Caco-2 (cell line): ENCODE results near the gene PHF21A. TPM values are rescaled to one million over a fixed set of nuclear protein-coding genes. Genes with fewer than 3 reads are reported as not detected.

ENCODE experiments used
- BruUV-seq: library from RNA; stranded (reverse); fragments of 400-500 nt; replicated peaks from 2 replicates; lab custom pipeline; 2021; lab: Mats Ljungman, UMichigan
- CTCF ChIA-PET: fragments of 300-600 bp; sonication (Branson Sonifier 250); formaldehyde crosslinking; loops from one replicate; lab custom pipeline; 2022; ENCODE audit warnings: antibody characterized with exemption; lab: Charles Lee
- POLR2A ChIA-PET: fragments of 300-600 bp; sonication (Branson Sonifier 250); formaldehyde crosslinking; loops from one replicate; lab custom pipeline; 2022; ENCODE audit warnings: antibody characterized with exemption; lab: Charles Lee
- DNase-seq, 2 experiments: peaks; one replicate each; pipeline versions ENCODE4 v3.0.0 to v3.0.0-alpha.2; 2020 to 2022
- H3K27me3 ChIP-seq: replicated peaks from 2 replicates; pipeline ENCODE4 v1.6.0; 2011; ENCODE audit warnings: low read length; ENCODE audit not compliant: control insufficient read depth, insufficient read depth
- H3K36me3 ChIP-seq: 2 replicates; pipeline ENCODE4 v1.5.1; 2011; ENCODE audit warnings: low read length; ENCODE audit not compliant: control insufficient read depth, insufficient read depth
- H3K4me1 ChIP-seq: fragments of 250-450 bp; sonication (Bioruptor Pico); 2 replicates; pipeline ENCODE4 v1.5.1; 2020; ENCODE audit warnings: mild to moderate bottlenecking
- H3K4me3 ChIP-seq: 2 replicates; pipeline ENCODE4 v1.5.1; 2011; ENCODE audit warnings: low read depth, mild to moderate bottlenecking, control low read depth, low read length
- H3K9me3 ChIP-seq: fragments of 250-450 bp; sonication (Bioruptor Pico); 2 replicates; pipeline ENCODE4 v1.5.1; 2020; ENCODE audit warnings: mild to moderate bottlenecking, moderate library complexity
- H3K27ac Mint-ChIP-seq: one replicate; pipeline ENCODE4 v1.8.0; 2022; ENCODE audit warnings: mixed read lengths; ENCODE audit not compliant: unreplicated experiment
- H3K27me3 Mint-ChIP-seq: one replicate; pipeline ENCODE4 v1.8.0; 2022; ENCODE audit warnings: mixed read lengths; ENCODE audit not compliant: insufficient read depth, unreplicated experiment
- H3K36me3 Mint-ChIP-seq: one replicate; pipeline ENCODE4 v1.8.0; 2022; ENCODE audit warnings: mild to moderate bottlenecking, mixed read lengths; ENCODE audit not compliant: insufficient read depth, unreplicated experiment
- H3K4me1 Mint-ChIP-seq: one replicate; pipeline ENCODE4 v1.8.0; 2022; ENCODE audit warnings: low read depth, mixed read lengths; ENCODE audit not compliant: unreplicated experiment
- H3K4me3 Mint-ChIP-seq: one replicate; pipeline ENCODE4 v1.8.0; 2022; ENCODE audit warnings: mild to moderate bottlenecking, moderate library complexity, mixed read lengths; ENCODE audit not compliant: unreplicated experiment
- H3K9me3 Mint-ChIP-seq: one replicate; pipeline ENCODE4 v1.8.0; 2022; ENCODE audit warnings: mixed read lengths; ENCODE audit not compliant: unreplicated experiment
- intact Hi-C: fragments of 100-400 bp; cut with micrococcal nuclease; formaldehyde crosslinking; loops from one replicate; pipeline ENCODE4 v1.10.0; 2022; ENCODE audit not compliant: unreplicated experiment
- total RNA-seq: library from RNA; stranded (reverse); gene quantifications from 2 replicates; pipeline ENCODE4 v1.2.3, GENCODE V29; 2022
- TF ChIP-seq, protein P1 (sequence below), 2 experiments: fragments of 200-600 bp in 1 of 2; IDR thresholded peaks; 1 replicate in 1 of 2; 2 replicates in 1 of 2; pipeline versions ENCODE4 v1.5.1 to v1.8.0; 2011 to 2022; ENCODE audit warnings: antibody characterized with exemption in 1 of 2, control low read depth in 1 of 2, inconsistent platforms in 1 of 2, low read depth in 1 of 2, low read length in 1 of 2, mild to moderate bottlenecking in 1 of 2, moderate library complexity in 1 of 2; ENCODE audit not compliant: insufficient read depth in 1 of 2, severe bottlenecking in 1 of 2, unreplicated experiment in 1 of 2

PHF21A gene
- total RNA-seq, 1 experiment from 2014 or later = 20.0 TPM

DNA sequence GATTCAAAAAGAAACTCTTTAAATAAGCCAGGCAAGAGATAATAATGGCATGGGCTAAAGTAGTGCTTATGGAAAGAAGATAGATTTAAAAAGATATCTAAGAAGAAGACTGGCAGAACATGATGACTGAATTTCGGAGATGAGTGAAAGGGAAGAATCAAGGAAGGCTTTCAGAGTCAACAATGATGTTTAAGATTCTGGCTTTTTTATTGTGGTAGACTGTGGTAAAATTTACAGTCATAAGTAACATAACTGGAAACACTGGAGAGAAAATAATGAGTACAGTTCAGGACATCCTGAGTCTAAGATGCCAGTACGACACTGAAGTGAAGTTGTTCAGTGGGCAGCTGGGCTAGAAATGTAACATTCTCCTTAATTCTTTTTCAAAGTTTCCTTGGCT lies 85.2 kb downstream of the PHF21A start:
- intact Hi-C loops = no loop called here
- peaks cover 4% of the 10 kb centered on the region for H3K36me3 Mint-ChIP-seq
- DNase-seq = no peak
- Histone ChIP-seq H3K4me3 (no peak overlapping the region), H3K9me3 (no peaks in the 10 kb centered on the region), H3K36me3 (no peaks in the 10 kb centered on the region), H3K4me1 (no peaks in the 10 kb centered on the region), H3K27me3 (no peaks in the 10 kb centered on the region)
- no peaks in the 10 kb centered on the region for H3K9me3 Mint-ChIP-seq
- no peaks in the 10 kb centered on the region for H3K4me1 Mint-ChIP-seq
- H3K27ac Mint-ChIP-seq = no peak overlapping the region
- no peak overlapping the region for H3K4me3 Mint-ChIP-seq
- CTCF ChIA-PET = no interaction called here
- POLR2A ChIA-PET = no interaction called here
- TF ChIP-seq, protein P1, sequence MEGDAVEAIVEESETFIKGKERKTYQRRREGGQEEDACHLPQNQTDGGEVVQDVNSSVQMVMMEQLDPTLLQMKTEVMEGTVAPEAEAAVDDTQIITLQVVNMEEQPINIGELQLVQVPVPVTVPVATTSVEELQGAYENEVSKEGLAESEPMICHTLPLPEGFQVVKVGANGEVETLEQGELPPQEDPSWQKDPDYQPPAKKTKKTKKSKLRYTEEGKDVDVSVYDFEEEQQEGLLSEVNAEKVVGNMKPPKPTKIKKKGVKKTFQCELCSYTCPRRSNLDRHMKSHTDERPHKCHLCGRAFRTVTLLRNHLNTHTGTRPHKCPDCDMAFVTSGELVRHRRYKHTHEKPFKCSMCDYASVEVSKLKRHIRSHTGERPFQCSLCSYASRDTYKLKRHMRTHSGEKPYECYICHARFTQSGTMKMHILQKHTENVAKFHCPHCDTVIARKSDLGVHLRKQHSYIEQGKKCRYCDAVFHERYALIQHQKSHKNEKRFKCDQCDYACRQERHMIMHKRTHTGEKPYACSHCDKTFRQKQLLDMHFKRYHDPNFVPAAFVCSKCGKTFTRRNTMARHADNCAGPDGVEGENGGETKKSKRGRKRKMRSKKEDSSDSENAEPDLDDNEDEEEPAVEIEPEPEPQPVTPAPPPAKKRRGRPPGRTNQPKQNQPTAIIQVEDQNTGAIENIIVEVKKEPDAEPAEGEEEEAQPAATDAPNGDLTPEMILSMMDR (IDR thresholded peaks at IDR 0.05; ENCODE audit: insufficient read depth in 1 of 2, low read depth in 1 of 2, low read length in 1 of 2, severe bottlenecking in 1 of 2, unreplicated experiment in 1 of 2) = no peak
- BruUV-seq = no TSS peak
- H3K27me3 Mint-ChIP-seq = no peaks in the 10 kb centered on the region

DNA sequence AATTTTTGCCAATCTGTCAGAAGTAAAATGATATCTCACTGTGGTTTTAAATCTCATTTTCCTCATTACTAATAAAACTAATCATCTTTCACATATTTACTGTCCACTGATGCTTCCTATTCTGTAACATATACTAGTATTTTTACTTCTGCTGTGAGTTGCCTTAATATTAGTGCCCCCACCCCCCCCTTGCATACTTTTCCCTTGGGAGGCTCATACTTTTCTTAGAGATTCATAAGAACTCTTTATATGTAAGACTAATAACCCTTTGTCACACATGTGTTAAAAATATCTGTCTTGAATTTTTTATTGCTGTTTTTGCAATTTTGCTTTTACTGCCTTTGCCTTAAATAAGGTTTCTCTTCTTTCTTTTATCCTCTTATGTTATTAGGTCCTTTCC lies 87.2 kb downstream of the PHF21A start:
- DNase-seq = no peak
- no peak overlapping the region for H3K4me3 Mint-ChIP-seq
- no peaks in the 10 kb centered on the region for H3K27me3 Mint-ChIP-seq
- no TSS peak for BruUV-seq
- TF ChIP-seq, protein P1 (IDR thresholded peaks at IDR 0.05; ENCODE audit: insufficient read depth in 1 of 2, low read depth in 1 of 2, low read length in 1 of 2, severe bottlenecking in 1 of 2, unreplicated experiment in 1 of 2) = no peak
- no peaks in the 10 kb centered on the region for H3K36me3 ChIP-seq
- intact Hi-C loops = no loop called here
- H3K4me1 Mint-ChIP-seq = no peaks in the 10 kb centered on the region
- ChIA-PET POLR2A (no interaction called here), CTCF (no interaction called here)
- H3K27me3 ChIP-seq = no peaks in the 10 kb centered on the region
- H3K27ac Mint-ChIP-seq = no peak overlapping the region
- H3K9me3 Mint-ChIP-seq = no peaks in the 10 kb centered on the region
- H3K4me1 ChIP-seq = no peaks in the 10 kb centered on the region
- H3K36me3 Mint-ChIP-seq = no peaks in the 10 kb centered on the region
- no peak overlapping the region for H3K4me3 ChIP-seq
- no peaks in the 10 kb centered on the region for H3K9me3 ChIP-seq

DNA sequence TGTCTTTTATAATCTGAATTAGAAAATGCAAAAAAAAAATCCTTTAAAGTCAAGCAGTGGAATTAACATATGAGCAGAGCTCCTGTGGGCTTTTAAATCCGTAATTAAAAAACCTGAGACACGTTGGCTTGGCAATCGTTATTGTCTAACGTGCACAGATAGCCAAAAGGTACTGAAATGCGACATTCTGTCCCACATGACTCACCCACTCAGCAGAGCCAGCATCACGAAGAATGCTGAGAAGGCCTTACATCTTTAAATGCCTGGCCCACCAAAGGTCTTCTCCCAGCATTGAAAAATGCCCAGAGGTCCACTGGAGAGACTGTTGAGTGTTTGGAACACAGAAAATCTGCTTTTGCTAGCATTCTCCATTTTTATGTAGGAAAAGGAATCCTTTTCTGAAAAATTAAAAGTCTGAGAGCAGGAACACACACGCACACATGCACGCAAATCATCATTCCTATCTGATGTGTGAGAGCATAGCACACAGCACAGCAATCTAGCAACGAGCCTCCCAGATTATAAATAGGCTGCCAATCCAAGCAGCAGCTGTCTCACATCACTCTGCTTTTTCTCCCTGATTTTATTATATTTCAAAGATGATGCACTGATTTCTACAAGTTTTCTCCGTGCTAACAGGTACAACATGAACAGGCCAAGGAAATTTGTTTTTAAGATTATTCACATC lies 94.5 kb downstream of the PHF21A start:
- H3K4me1 ChIP-seq = no peaks in the 10 kb centered on the region
- H3K27ac Mint-ChIP-seq = no peak overlapping the region
- H3K27me3 Mint-ChIP-seq = no peaks in the 10 kb centered on the region
- no peaks in the 10 kb centered on the region for H3K27me3 ChIP-seq
- H3K4me1 Mint-ChIP-seq = no peaks in the 10 kb centered on the region
- DNase-seq = no peak
- no peaks in the 10 kb centered on the region for H3K9me3 Mint-ChIP-seq
- intact Hi-C loops = no loop called here
- no peak overlapping the region for H3K4me3 Mint-ChIP-seq
- ChIA-PET POLR2A (no interaction called here), CTCF (no interaction called here)
- TF ChIP-seq, protein P1 (IDR thresholded peaks at IDR 0.05; ENCODE audit: insufficient read depth in 1 of 2, low read depth in 1 of 2, low read length in 1 of 2, severe bottlenecking in 1 of 2, unreplicated experiment in 1 of 2) = no peak
- no peaks in the 10 kb centered on the region for H3K36me3 Mint-ChIP-seq
- H3K36me3 ChIP-seq = no peaks in the 10 kb centered on the region
- H3K4me3 ChIP-seq = no peak overlapping the region
- no TSS peak for BruUV-seq
- H3K9me3 ChIP-seq = no peaks in the 10 kb centered on the region
